Esophagus muscularis mucosa (tissue), 4 donors: ENCODE data around the gene DGKZ. TPM values are rescaled to one million over a fixed set of nuclear protein-coding genes. Genes with fewer than 3 reads are reported as not detected.
A peak's percentile ranks its signal among the peaks of the same experiment; 100 is the strongest.

Source experiments
- DNase-seq: peaks from one replicate; pipeline ENCODE4 v3.0.0-alpha.2; 2017; ENCODE audit errors: extremely low spot score
- H3K27ac ChIP-seq, 4 donors: fragments of 200-600 bp; sonication (generic); replicated peaks in 1 of 4; 1 replicate in 3 of 4; 2 replicates in 1 of 4; pipeline ENCODE4 v1.5.1; 2016 to 2019; ENCODE audit warnings: mild to moderate bottlenecking in 1 of 4
- H3K27me3 ChIP-seq, 4 donors: fragments of 200-600 bp; sonication (generic); one replicate each; pipeline versions ENCODE4 v1.5.1 to v1.6.0; 2016 to 2019
- H3K36me3 ChIP-seq, 4 donors: fragments of 200-600 bp; sonication (generic); one replicate each; pipeline ENCODE4 v1.5.1; 2016 to 2019
- H3K4me1 ChIP-seq, 4 donors: fragments of 200-600 bp; sonication (generic); one replicate each; pipeline ENCODE4 v1.5.1; 2016 to 2019
- H3K4me3 ChIP-seq, 4 donors: fragments of 200-600 bp; sonication (generic); 1 replicate in 2 of 4; 2 replicates in 2 of 4; pipeline ENCODE4 v1.5.1; 2016 to 2019; ENCODE audit warnings: mild to moderate bottlenecking in 4 of 4, moderate library complexity in 1 of 4
- H3K9me3 ChIP-seq, 4 donors: fragments of 200-600 bp; sonication (generic); 1 replicate in 3 of 4; 2 replicates in 1 of 4; pipeline ENCODE4 v1.5.1; 2016 to 2019
- EP300 ChIP-seq: sonication (generic); formaldehyde crosslinking; IDR thresholded peaks from one replicate; pipeline ENCODE4 v1.6.1; 2017; ENCODE audit warnings: antibody characterized with exemption
- POLR2A ChIP-seq: fragments of 450-650 bp; IDR thresholded peaks from one replicate; pipeline ENCODE4 v1.6.1; 2017; ENCODE audit warnings: antibody characterized with exemption, moderate library complexity, mild to moderate bottlenecking, low read depth
- POLR2AphosphoS5 ChIP-seq, 2 donors: sonication (generic); formaldehyde crosslinking; IDR thresholded peaks; one replicate each; pipeline ENCODE4 v1.6.1; 2017; ENCODE audit warnings: antibody characterized with exemption in 2 of 2
- WGBS: methylation state at CpG from one replicate; pipeline ENCODE4 v1.1.5; 2018; 5-methylcytosine and 5-hydroxymethylcytosine counted together
- intact Hi-C: fragments of 100-400 bp; cut with DNase I; formaldehyde crosslinking; loops from one replicate; pipeline ENCODE4 v1.15.1; 2023
- total RNA-seq, 4 donors: library from RNA; depleted of rRNA; stranded (reverse); fragments of >200 nt; gene quantifications; one replicate each; pipeline versions ENCODE4 v1.1.0 to v1.2.1, GENCODE V29; 2016
- TF ChIP-seq, protein P1 (sequence below), 3 experiments: fragments of 200-600 bp in 2 of 3; fragments of 450-650 bp in 1 of 3; sonication (generic) in 2 of 3; IDR thresholded peaks; one replicate each; pipeline ENCODE4 v1.5.1; 2017 to 2019; ENCODE audit warnings: antibody characterized with exemption in 3 of 3, mild to moderate bottlenecking in 2 of 3, moderate library complexity in 1 of 3

DGKZ gene
- total RNA-seq, 4 donors from 2014 or later = 39.4 to 85.8 (median 55.4) TPM

DNA sequence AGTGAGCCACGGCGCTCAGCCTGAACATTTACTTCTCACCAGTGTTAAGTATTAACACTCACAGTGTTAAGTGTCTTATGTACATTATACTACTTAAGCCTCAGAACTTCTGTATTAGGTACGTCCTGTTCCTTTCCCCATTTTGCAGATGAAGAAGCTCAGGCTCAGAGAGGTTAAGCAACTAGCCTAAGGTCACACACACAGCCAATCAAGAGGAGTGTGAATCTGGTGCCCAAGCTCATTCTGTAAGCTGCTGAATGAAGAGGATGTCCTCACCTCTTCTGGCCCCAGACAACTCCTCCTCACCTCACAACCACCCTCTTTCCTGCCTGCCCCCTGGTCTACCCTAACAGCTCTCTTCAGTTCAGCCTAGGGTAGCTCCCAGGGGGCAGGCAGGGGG is 39.9 kb upstream of the DGKZ start:
- Histone ChIP-seq H3K36me3 (peaks cover 0 to 36% (median 0%) of the 10 kb centered on the region in 4 donors), H3K4me1 (peaks cover 4 to 10% (median 8%) of the 10 kb centered on the region in 4 donors), H3K4me3 (no peak overlapping the region), H3K27ac (no peak overlapping the region), H3K9me3 (no peaks in the 10 kb centered on the region), H3K27me3 (no peaks in the 10 kb centered on the region)
- no peak for DNase-seq
- intact Hi-C loops = loop anchor here (10.0 kb wide), 1 partner anchor 183 kb away; the partner anchor contains the start of gene PHF21A
- WGBS = 93% methylated on average over 3 of the region's 3 CpGs
- no peak for TF ChIP-seq POLR2AphosphoS5 (IDR thresholded peaks at IDR 0.05)
- TF ChIP-seq EP300 = no peak
- TF ChIP-seq, protein P1, sequence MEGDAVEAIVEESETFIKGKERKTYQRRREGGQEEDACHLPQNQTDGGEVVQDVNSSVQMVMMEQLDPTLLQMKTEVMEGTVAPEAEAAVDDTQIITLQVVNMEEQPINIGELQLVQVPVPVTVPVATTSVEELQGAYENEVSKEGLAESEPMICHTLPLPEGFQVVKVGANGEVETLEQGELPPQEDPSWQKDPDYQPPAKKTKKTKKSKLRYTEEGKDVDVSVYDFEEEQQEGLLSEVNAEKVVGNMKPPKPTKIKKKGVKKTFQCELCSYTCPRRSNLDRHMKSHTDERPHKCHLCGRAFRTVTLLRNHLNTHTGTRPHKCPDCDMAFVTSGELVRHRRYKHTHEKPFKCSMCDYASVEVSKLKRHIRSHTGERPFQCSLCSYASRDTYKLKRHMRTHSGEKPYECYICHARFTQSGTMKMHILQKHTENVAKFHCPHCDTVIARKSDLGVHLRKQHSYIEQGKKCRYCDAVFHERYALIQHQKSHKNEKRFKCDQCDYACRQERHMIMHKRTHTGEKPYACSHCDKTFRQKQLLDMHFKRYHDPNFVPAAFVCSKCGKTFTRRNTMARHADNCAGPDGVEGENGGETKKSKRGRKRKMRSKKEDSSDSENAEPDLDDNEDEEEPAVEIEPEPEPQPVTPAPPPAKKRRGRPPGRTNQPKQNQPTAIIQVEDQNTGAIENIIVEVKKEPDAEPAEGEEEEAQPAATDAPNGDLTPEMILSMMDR (IDR thresholded peaks at IDR 0.05) = no peak
- no peak for TF ChIP-seq POLR2A

GRCh38 chr11:46307785-46308341 is 39.4 kb upstream of the DGKZ start:
- intact Hi-C loops = loop anchor here (2.0 to 10.0 kb wide), 2 partner anchors 69 to 183 kb away; partner anchors contain the start of gene PHF21A
- H3K9me3 ChIP-seq = no peaks in the 10 kb centered on the region
- no peak for DNase-seq
- H3K36me3 ChIP-seq = peaks cover 0 to 35% (median 0%) of the 10 kb centered on the region in 4 donors
- 78% methylated on average over 10 of the region's 14 CpGs for WGBS
- peaks cover 4 to 10% (median 8%) of the 10 kb centered on the region in 4 donors for H3K4me1 ChIP-seq
- H3K4me3 ChIP-seq = no peak overlapping the region
- TF ChIP-seq EP300 (no peak), POLR2AphosphoS5 (IDR thresholded peaks at IDR 0.05) (no peak), POLR2A (no peak)
- TF ChIP-seq, protein P1 (IDR thresholded peaks at IDR 0.05) = no peak
- H3K27me3 ChIP-seq = no peaks in the 10 kb centered on the region
- H3K27ac ChIP-seq = no peak overlapping the region

- Histone ChIP-seq H3K36me3 (peaks cover 0 to 41% (median 0%) of the 10 kb centered on the region in 4 donors), H3K9me3 (no peaks in the 10 kb centered on the region), H3K4me1 (peaks cover 4 to 10% (median 8%) of the 10 kb centered on the region in 4 donors), H3K27ac (no peak overlapping the region), H3K4me3 (peak overlapping the region in 1 of 4 donors; percentile 22), H3K27me3 (no peaks in the 10 kb centered on the region)
- TF ChIP-seq POLR2A (no peak), POLR2AphosphoS5 (IDR thresholded peaks at IDR 0.05) (peak in 1 of 2 donors; percentile 57), EP300 (no peak)
- TF ChIP-seq, protein P1 (IDR thresholded peaks at IDR 0.05) = peak; percentile 86 to 89 (median 87)
- intact Hi-C loops = loop anchor here (2.0 to 10.0 kb wide), 2 partner anchors 70 to 184 kb away; partner anchors contain the start of gene PHF21A
- DNase-seq = peak; percentile 95
- WGBS = 30% methylated on average over 11 of the region's 12 CpGs
Measured at GRCh38 chr11:46308631-46309419, 38.4 kb upstream of the DGKZ start.

GRCh38 chr11:46309814-46310259 is 37.4 kb upstream of the DGKZ start:
- Histone ChIP-seq H3K27ac (no peak overlapping the region), H3K36me3 (peaks cover 0 to 41% (median 0%) of the 10 kb centered on the region in 4 donors), H3K27me3 (no peaks in the 10 kb centered on the region), H3K9me3 (no peaks in the 10 kb centered on the region), H3K4me3 (no peak overlapping the region), H3K4me1 (peaks cover 4 to 12% (median 8%) of the 10 kb centered on the region in 4 donors)
- no peak for DNase-seq
- intact Hi-C loops = loop anchor here (2.0 to 10.0 kb wide), 2 partner anchors 71 to 185 kb away; partner anchors contain the start of gene PHF21A
- TF ChIP-seq POLR2A (no peak), POLR2AphosphoS5 (IDR thresholded peaks at IDR 0.05) (no peak), EP300 (no peak)
- TF ChIP-seq, protein P1 (IDR thresholded peaks at IDR 0.05) = no peak
- 65% methylated on average over 4 of the region's 4 CpGs for WGBS
